Ureter (tissue), 1 donor: ENCODE results near the gene ANO5. TPM values are rescaled to one million over a fixed set of nuclear protein-coding genes. Genes with fewer than 3 reads are reported as not detected.

Experiments used
- DNase-seq: peaks from one replicate; pipeline ENCODE4 v3.0.0-alpha.2; 2020; ENCODE audit warnings: low spot score
- total RNA-seq: library from RNA; stranded (reverse); gene quantifications from one replicate; pipeline ENCODE4 v1.2.4, GENCODE V29; 2023
- donor health status: DM: yes; HTN: yes; CAD: no.

ANO5 gene
- 5.2 TPM for total RNA-seq

- peak; percentile 58 for DNase-seq
Observed at GRCh38 chr11:22192642-22193347, at the start of gene ANO5. ANO5 (plus strand) TSS chr11:22193085; CDS start chr11:22193493, 408 bp downstream.

- DNase-seq = no peak
Observed at GRCh38 chr11:22151649-22152197, 41.2 kb upstream of the ANO5 start.

- DNase-seq = no peak
Observed at GRCh38 chr11:22157531-22157930, 35.4 kb upstream of the ANO5 start.

- no peak for DNase-seq
Observed at GRCh38 chr11:22161489-22161888, 31.4 kb upstream of the ANO5 start.

- no peak for DNase-seq
Observed at GRCh38 chr11:22162756-22163155, 30.1 kb upstream of the ANO5 start.

GRCh38 chr11:22163394-22163797, 29.5 kb upstream of the ANO5 start:
- no peak for DNase-seq

- no peak for DNase-seq
Observed at GRCh38 chr11:22165087-22165486, 27.8 kb upstream of the ANO5 start.

GRCh38 chr11:22165759-22166513, 26.9 kb upstream of the ANO5 start:
- DNase-seq = no peak

- DNase-seq = no peak
Observed at GRCh38 chr11:22169833-22170232, 23.1 kb upstream of the ANO5 start.

GRCh38 chr11:22173532-22173931, 19.4 kb upstream of the ANO5 start:
- DNase-seq = no peak

- DNase-seq = no peak
Observed at GRCh38 chr11:22177186-22177585, 15.7 kb upstream of the ANO5 start.

GRCh38 chr11:22179626-22180025, 13.3 kb upstream of the ANO5 start:
- no peak for DNase-seq

- no peak for DNase-seq
Observed at GRCh38 chr11:22180131-22180530, 12.8 kb upstream of the ANO5 start.

GRCh38 chr11:22189660-22190059, 3.2 kb upstream of the ANO5 start:
- DNase-seq = no peak

- no peak for DNase-seq
Observed at GRCh38 chr11:22190827-22191463, 1.9 kb upstream of the ANO5 start.

- DNase-seq = peak; percentile 42
Observed at GRCh38 chr11:22192289-22192641, 620 bp upstream of the ANO5 start.

GRCh38 chr11:22193348-22194051, 615 bp downstream of the ANO5 start:
- DNase-seq = peak; percentile 45

- DNase-seq = no peak
Observed at GRCh38 chr11:22194306-22194705, 1.4 kb downstream of the ANO5 start.

- no peak for DNase-seq
Observed at GRCh38 chr11:22194907-22195306, 2.0 kb downstream of the ANO5 start.

- no peak for DNase-seq
Observed at GRCh38 chr11:22197139-22198005, 4.5 kb downstream of the ANO5 start.

GRCh38 chr11:22199243-22199642, 6.4 kb downstream of the ANO5 start:
- DNase-seq = no peak
